H1 (cell line): ENCODE measurements around the gene PGBD5. TPM values are rescaled to one million over a fixed set of nuclear protein-coding genes. Genes with fewer than 3 reads are reported as not detected.

Experiments
- CTCF ChIA-PET: fragments of 300-600 bp; sonication (Branson Sonifier 250); formaldehyde crosslinking; loops from one replicate; lab custom pipeline; 2021; ENCODE audit not compliant: partially characterized antibody; lab: Charles Lee
- POLR2A ChIA-PET: fragments of 300-600 bp; sonication (Branson Sonifier 250); formaldehyde crosslinking; loops from one replicate; lab custom pipeline; 2021; ENCODE audit warnings: inconsistent platforms; ENCODE audit not compliant: partially characterized antibody; lab: Charles Lee
- DNase-seq, 2 experiments: peaks; one replicate each; pipeline versions ENCODE4 v3.0.0 to v3.0.0-alpha.2; 2010 to 2022; ENCODE audit warnings: low spot score in 2 of 2, low read depth in 1 of 2, mixed read lengths in 1 of 2
- FAIRE-seq: peaks from 2 replicates; lab custom pipeline; 2011; peaks lifted over from hg19 to GRCh38; lab: Jason Lieb, UNC
- H2AFZ ChIP-seq: 2 replicates; pipeline ENCODE4 v1.8.1; 2012; ENCODE audit warnings: low read length, inconsistent platforms
- H2AK5ac ChIP-seq: 2 replicates; pipeline ENCODE4 v1.6.1; 2013; ENCODE audit warnings: low read depth, low read length
- H2BK120ac ChIP-seq: replicated peaks from 2 replicates; pipeline ENCODE3; 2013; ENCODE audit warnings: low read depth, low read length, inconsistent platforms
- H2BK12ac ChIP-seq: 2 replicates; pipeline ENCODE4 v1.6.1; 2013; ENCODE audit warnings: low read depth, low read length
- H2BK15ac ChIP-seq: 2 replicates; pipeline ENCODE4 v1.6.1; 2013; ENCODE audit warnings: low read length
- H2BK20ac ChIP-seq: 2 replicates; pipeline ENCODE4 v1.6.1; 2013; ENCODE audit warnings: low read length
- H2BK5ac ChIP-seq: 2 replicates; pipeline ENCODE4 v1.6.1; 2013; ENCODE audit warnings: low read depth, low read length
- H3K14ac ChIP-seq: 2 replicates; pipeline ENCODE4 v1.6.1; 2013; ENCODE audit warnings: inconsistent platforms; ENCODE audit not compliant: insufficient read length
- H3K18ac ChIP-seq: 2 replicates; pipeline ENCODE4 v1.6.1; 2013; ENCODE audit warnings: low read length; ENCODE audit errors: extremely low read depth
- H3K23ac ChIP-seq: 2 replicates; pipeline ENCODE4 v1.6.1; 2013; ENCODE audit warnings: inconsistent platforms; ENCODE audit not compliant: insufficient read length
- H3K23me2 ChIP-seq: 2 replicates; pipeline ENCODE4 v1.6.1; 2013; ENCODE audit warnings: low read depth, low read length
- H3K27ac ChIP-seq: 2 replicates; pipeline ENCODE4 v1.6.1; 2011; ENCODE audit warnings: low read depth, low read length, inconsistent platforms
- H3K27me3 ChIP-seq, 4 experiments: replicated peaks in 1 of 4; 1 replicate in 1 of 4; 2 replicates in 3 of 4; pipeline versions ENCODE4 v1.6.1 to v1.8.1; 2011 to 2013; ENCODE audit warnings: low read length in 3 of 4, mild to moderate bottlenecking in 3 of 4, inconsistent platforms in 2 of 4, mixed read lengths in 2 of 4, moderate library complexity in 1 of 4; ENCODE audit not compliant: control insufficient read depth in 3 of 4, insufficient read depth in 3 of 4; ENCODE audit errors: extremely low read depth in 1 of 4
- H3K36me3 ChIP-seq, 4 experiments: 2 replicates each; pipeline versions ENCODE4 v1.6.1 to v1.8.1; 2011 to 2013; ENCODE audit warnings: mild to moderate bottlenecking in 4 of 4, low read length in 3 of 4, moderate library complexity in 2 of 4, control low read depth in 1 of 4, inconsistent platforms in 1 of 4; ENCODE audit not compliant: insufficient read depth in 4 of 4, control insufficient read depth in 2 of 4
- H3K4ac ChIP-seq: replicated peaks from 2 replicates; pipeline ENCODE3; 2013; ENCODE audit warnings: low read length, low read depth, mixed read lengths, inconsistent platforms; ENCODE audit not compliant: insufficient read length
- H3K4me1 ChIP-seq, 4 experiments: replicated peaks in 1 of 4; 1 replicate in 1 of 4; 2 replicates in 3 of 4; pipeline versions ENCODE4 v1.6.1 to v1.8.1; 2011 to 2013; ENCODE audit warnings: low read length in 3 of 4, inconsistent platforms in 2 of 4, mixed read lengths in 1 of 4; ENCODE audit not compliant: insufficient read depth in 4 of 4, control insufficient read depth in 3 of 4
- H3K4me2 ChIP-seq, 2 experiments: 2 replicates each; pipeline versions ENCODE4 v1.6.1 to v1.8.1; 2011 to 2013; ENCODE audit warnings: low read depth in 2 of 2, low read length in 2 of 2, control low read depth in 1 of 2, inconsistent platforms in 1 of 2, mild to moderate bottlenecking in 1 of 2; ENCODE audit not compliant: insufficient read depth in 1 of 2
- H3K4me3 ChIP-seq, 4 experiments: fragments of 200-600, 300-600 bp in 1 of 4; sonication (generic), shearing (Covaris generic), sonication (Bioruptor Twin) in 1 of 4; 2 replicates each; pipeline versions ENCODE4 v1.5.1 to v1.8.1; 2011 to 2016; ENCODE audit warnings: low read length in 4 of 4, low read depth in 3 of 4, control low read depth in 2 of 4, inconsistent platforms in 2 of 4, mild to moderate bottlenecking in 2 of 4, mixed read lengths in 1 of 4, moderate library complexity in 1 of 4; ENCODE audit not compliant: insufficient read depth in 2 of 4; ENCODE audit errors: extremely low read depth in 1 of 4
- H3K56ac ChIP-seq: replicated peaks from 2 replicates; pipeline ENCODE3; 2013; ENCODE audit warnings: low read depth, mild to moderate bottlenecking, mixed read lengths, low read length, inconsistent platforms; ENCODE audit not compliant: insufficient read length
- H3K79me1 ChIP-seq: 2 replicates; pipeline ENCODE4 v1.6.1; 2013; ENCODE audit warnings: low read depth, low read length, control low read depth
- H3K79me2 ChIP-seq, 2 experiments: 2 replicates each; pipeline versions ENCODE4 v1.6.1 to v1.8.1; 2012 to 2013; ENCODE audit warnings: low read length in 2 of 2, mild to moderate bottlenecking in 2 of 2, inconsistent platforms in 1 of 2; ENCODE audit not compliant: insufficient read depth in 2 of 2, control insufficient read depth in 1 of 2
- H3K9ac ChIP-seq, 4 experiments: replicated peaks in 1 of 4; 1 replicate in 1 of 4; 2 replicates in 3 of 4; pipeline versions ENCODE4 v1.6.1 to v1.8.1; 2011 to 2013; ENCODE audit warnings: low read depth in 3 of 4, low read length in 3 of 4, control low read depth in 2 of 4, mild to moderate bottlenecking in 2 of 4, moderate library complexity in 2 of 4, inconsistent platforms in 1 of 4; ENCODE audit errors: extremely low read depth in 1 of 4
- H3K9me3 ChIP-seq, 2 experiments: 2 replicates each; pipeline versions ENCODE4 v1.6.1 to v1.8.1; 2012 to 2013; ENCODE audit warnings: mild to moderate bottlenecking in 2 of 2, moderate library complexity in 2 of 2, control low read depth in 1 of 2, inconsistent platforms in 1 of 2, low read depth in 1 of 2, low read length in 1 of 2, mixed read lengths in 1 of 2; ENCODE audit not compliant: insufficient read depth in 2 of 2
- H4K20me1 ChIP-seq, 2 experiments: replicated peaks in 1 of 2; 2 replicates each; pipeline versions ENCODE3 to v1.8.1; 2011 to 2013; ENCODE audit warnings: inconsistent platforms in 2 of 2, low read length in 2 of 2, mild to moderate bottlenecking in 1 of 2; ENCODE audit not compliant: insufficient read depth in 2 of 2, control insufficient read depth in 1 of 2
- H4K5ac ChIP-seq: 2 replicates; pipeline ENCODE4 v1.6.1; 2013; ENCODE audit warnings: low read length, low read depth, mixed read lengths, inconsistent platforms; ENCODE audit not compliant: insufficient read length
- H4K8ac ChIP-seq: 2 replicates; pipeline ENCODE4 v1.8.0; 2013; ENCODE audit warnings: mild to moderate bottlenecking, moderate library complexity, low read length, inconsistent platforms; ENCODE audit not compliant: insufficient read depth; ENCODE audit errors: extremely low read depth
- H4K91ac ChIP-seq: replicated peaks from 2 replicates; pipeline ENCODE3; 2013; ENCODE audit warnings: low read length, mixed read lengths, inconsistent platforms; ENCODE audit not compliant: insufficient read length
- BACH1 ChIP-seq: IDR thresholded peaks from 2 replicates; pipeline ENCODE4 v1.6.1; 2012; ENCODE audit warnings: low read length, improper control_type of control experiment
- JUND ChIP-seq: IDR thresholded peaks from 2 replicates; pipeline ENCODE4 v1.6.1; 2011; ENCODE audit warnings: mild to moderate bottlenecking, improper control_type of control experiment, low read length
- MAX ChIP-seq: IDR thresholded peaks from 2 replicates; pipeline ENCODE4 v1.6.1; 2012; ENCODE audit warnings: inconsistent platforms
- RAD21 ChIP-seq, 2 experiments: IDR thresholded peaks in 1 of 2; conservative IDR thresholded peaks in 1 of 2; 2 replicates each; pipeline ENCODE4 v1.6.1; 2011; ENCODE audit warnings: low read depth in 2 of 2, low read length in 2 of 2, improper control_type of control experiment in 1 of 2, inconsistent platforms in 1 of 2, mild to moderate bottlenecking in 1 of 2, moderate library complexity in 1 of 2
- USF2 ChIP-seq: IDR thresholded peaks from 2 replicates; pipeline ENCODE4 v1.6.1; 2011; ENCODE audit warnings: low read length, improper control_type of control experiment
- WGBS, 2 experiments: shearing (Covaris generic) in 1 of 2; methylation state at CpG; one replicate each; pipeline versions ENCODE4 v1.1.6 to v1.1.7; 2013 to 2015; ENCODE audit warnings: low lambda C conversion rate in 2 of 2, mixed read lengths in 2 of 2, inconsistent platforms in 1 of 2, low coverage in 1 of 2, missing lambda C conversion rate in 1 of 2; ENCODE audit not compliant: insufficient replicate concordance in 2 of 2, insufficient coverage in 1 of 2, insufficient read length in 1 of 2; ENCODE audit errors: extremely low coverage in 1 of 2, missing lambda C conversion rate in 1 of 2; 5-methylcytosine and 5-hydroxymethylcytosine counted together
- polyA plus RNA-seq, 7 experiments: library from polyadenylated mRNA; depleted of rRNA in 3 of 7; stranded (reverse) in 5 of 7; unstranded in 2 of 7; fragments of >200 nt in 5 of 7; fragments of 200-250 nt in 2 of 7; gene quantifications; 1 replicate in 5 of 7; 2 replicates in 1 of 7; 4 replicates in 1 of 7; pipeline versions ENCODE4 v1.2.1 to v1.2.3, GENCODE V29; 2011 to 2013; ENCODE audit warnings: missing spikeins in 2 of 7, mixed read lengths in 2 of 7
- total RNA-seq: library from RNA; stranded (reverse); fragmentation: NEBNext Ultra II Directional; extraction: Animal tissue kit (Norgen Biotek cat#: 25700); gene quantifications from 2 replicates; pipeline ENCODE4 v1.2.1, GENCODE V29; 2021
- TF ChIP-seq, protein P1 (sequence below), 3 experiments: IDR thresholded peaks; 1 replicate in 2 of 3; 2 replicates in 1 of 3; pipeline versions ENCODE4 v1.5.1 to v1.6.1; 2011; ENCODE audit warnings: low read length in 3 of 3, mild to moderate bottlenecking in 3 of 3, inconsistent platforms in 2 of 3, low read depth in 1 of 3, moderate library complexity in 1 of 3; ENCODE audit not compliant: insufficient read depth in 1 of 3; ENCODE audit errors: control extremely low read depth in 1 of 3

PGBD5 gene
- total and polyA plus RNA-seq, 2 of the 8 experiments (the other 6 are each of a cell fraction or from before 2014, with no cell fraction given): 16.3 to 18.4 TPM

DNA sequence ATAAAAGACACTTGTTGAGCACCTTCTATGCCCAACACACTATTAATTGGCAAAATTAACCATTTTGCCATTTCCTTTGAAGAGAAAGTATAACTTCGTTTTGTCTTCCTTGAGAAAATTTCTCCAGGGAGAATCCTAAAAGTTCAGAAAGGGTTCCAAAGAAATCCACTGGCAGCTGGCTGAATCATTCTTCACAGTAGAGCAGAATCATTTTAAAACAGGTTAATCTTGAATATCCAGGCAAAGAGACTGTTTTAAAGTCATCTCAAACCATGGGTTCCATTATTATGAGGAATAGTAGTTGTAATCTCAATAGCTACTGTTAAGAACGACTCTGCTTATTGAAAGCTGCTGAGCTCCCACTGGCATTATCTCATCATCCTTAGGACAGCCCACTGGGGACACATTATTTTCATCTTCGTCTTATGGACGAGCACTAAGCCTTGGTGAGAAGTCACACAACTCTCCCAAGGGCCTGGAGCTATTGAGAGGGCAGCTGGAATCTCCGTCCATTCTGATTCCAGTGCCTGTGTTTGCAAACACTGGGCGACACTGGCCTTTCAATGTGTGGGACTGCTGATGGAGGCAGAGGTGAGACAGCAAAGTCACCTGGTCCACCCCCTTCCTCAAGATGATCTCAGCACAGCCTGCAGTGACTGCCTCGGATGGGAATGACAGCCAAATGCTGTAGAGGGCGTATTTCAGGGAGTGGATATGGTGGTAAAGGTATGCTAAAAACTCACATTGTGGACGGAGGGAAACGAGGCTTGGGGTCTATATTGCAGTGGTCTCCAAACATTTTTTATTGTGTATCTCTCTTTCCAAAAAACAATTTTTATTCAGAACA lies 15.3 kb upstream of the PGBD5 start:
- no peak overlapping the region for H2AFZ ChIP-seq
- H3K9ac ChIP-seq: no peak overlapping the region
- H4K20me1 ChIP-seq: no peaks in the 10 kb centered on the region
- H3K4ac ChIP-seq: no peak overlapping the region
- ChIA-PET CTCF (interaction anchor here (0.8 to 1.7 kb wide), 8 partner anchors 9 to 140 kb away, joined by 3 to 9 read pairs (median 3); no protein-coding TSS in a partner anchor), POLR2A (interaction anchor here (1.0 kb wide), 1 partner anchor 14 kb away, joined by 3 read pairs; no protein-coding TSS in a partner anchor)
- H3K79me2 ChIP-seq: no peaks in the 10 kb centered on the region
- 0 out of 7 replicates have a peak, but pooled peaks cover 0 to 4% (median 0%) of the 10 kb centered on the region in 4 experiments for H3K4me1 ChIP-seq
- no peak overlapping the region for H2BK15ac ChIP-seq
- 63% methylated on average over 10 of the region's 10 CpGs; no CpG with 5 or more reads in 1 of the 2 experiments for WGBS, 2 experiments
- no peak overlapping the region for H3K56ac ChIP-seq
- no peak overlapping the region for H3K4me3 ChIP-seq
- no peak overlapping the region for H2BK120ac ChIP-seq
- no peak overlapping the region for H3K4me2 ChIP-seq
- no peak overlapping the region for H3K27ac ChIP-seq
- no peak overlapping the region for H4K5ac ChIP-seq
- H3K23ac ChIP-seq: no peak overlapping the region
- H3K14ac ChIP-seq: no peak overlapping the region
- FAIRE-seq (peak; percentile 88), DNase-seq (peak in 1 of 2 experiments; percentile 58)
- H3K36me3 ChIP-seq: no peaks in the 10 kb centered on the region; a peak in 1 of 8 replicates
- no peaks in the 10 kb centered on the region for H3K79me1 ChIP-seq
- H2BK5ac ChIP-seq: no peak overlapping the region
- no peak overlapping the region for H4K91ac ChIP-seq
- H3K9me3 ChIP-seq: peaks cover 0 to 9% of the 10 kb centered on the region in 2 experiments; a peak in 2 of 4 replicates
- no peak overlapping the region for H2BK20ac ChIP-seq
- H3K23me2 ChIP-seq: no peaks in the 10 kb centered on the region
- H2AK5ac ChIP-seq: no peak overlapping the region
- H4K8ac ChIP-seq: no peak overlapping the region; the same call in 1 of the 2 replicates
- H3K27me3 ChIP-seq: no peaks in the 10 kb centered on the region
- H3K18ac ChIP-seq: no peak overlapping the region
- no peak overlapping the region for H2BK12ac ChIP-seq
- peak; percentile 23; the same call in 1 of the 2 replicates for TF ChIP-seq USF2
- TF ChIP-seq BACH1: peak; percentile 63; the same call in 1 of the 2 replicates
- TF ChIP-seq, protein P1, sequence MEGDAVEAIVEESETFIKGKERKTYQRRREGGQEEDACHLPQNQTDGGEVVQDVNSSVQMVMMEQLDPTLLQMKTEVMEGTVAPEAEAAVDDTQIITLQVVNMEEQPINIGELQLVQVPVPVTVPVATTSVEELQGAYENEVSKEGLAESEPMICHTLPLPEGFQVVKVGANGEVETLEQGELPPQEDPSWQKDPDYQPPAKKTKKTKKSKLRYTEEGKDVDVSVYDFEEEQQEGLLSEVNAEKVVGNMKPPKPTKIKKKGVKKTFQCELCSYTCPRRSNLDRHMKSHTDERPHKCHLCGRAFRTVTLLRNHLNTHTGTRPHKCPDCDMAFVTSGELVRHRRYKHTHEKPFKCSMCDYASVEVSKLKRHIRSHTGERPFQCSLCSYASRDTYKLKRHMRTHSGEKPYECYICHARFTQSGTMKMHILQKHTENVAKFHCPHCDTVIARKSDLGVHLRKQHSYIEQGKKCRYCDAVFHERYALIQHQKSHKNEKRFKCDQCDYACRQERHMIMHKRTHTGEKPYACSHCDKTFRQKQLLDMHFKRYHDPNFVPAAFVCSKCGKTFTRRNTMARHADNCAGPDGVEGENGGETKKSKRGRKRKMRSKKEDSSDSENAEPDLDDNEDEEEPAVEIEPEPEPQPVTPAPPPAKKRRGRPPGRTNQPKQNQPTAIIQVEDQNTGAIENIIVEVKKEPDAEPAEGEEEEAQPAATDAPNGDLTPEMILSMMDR (IDR thresholded peaks at IDR 0.05; ENCODE audit: control extremely low read depth in 1 of 3, insufficient read depth in 1 of 3, low read depth in 1 of 3, low read length in 3 of 3): peak; percentile 53 to 83 (median 78)
- TF ChIP-seq JUND: 0 out of 2 replicates have a peak, but pooled peaks have one; percentile 47
- TF ChIP-seq MAX: peak; percentile 28; the same call in 1 of the 2 replicates
- TF ChIP-seq RAD21 (IDR thresholded peaks at IDR 0.05 in 1 of 2, conservative IDR thresholded peaks at IDR 0.05 in 1 of 2; ENCODE audit: low read depth in 2 of 2, low read length in 2 of 2): peak; percentile 49 to 56
